OCI-LY1 (cell line): ENCODE results near the gene KCNH4.
"Not testable (repeated sequence)": the region's sequence is repeated elsewhere in the genome, so short reads cannot be mapped to it uniquely, and the experiment has no call there.

ENCODE experiments used
- H2AFZ ChIP-seq: fragments of 200-600 bp; sonication (generic), shearing (Covaris generic); 2 replicates; pipeline ENCODE4 v1.6.0; 2014; ENCODE audit warnings: antibody characterized with exemption, mild to moderate bottlenecking, low read length
- H3F3A ChIP-seq: fragments of 200-600 bp; sonication (generic), shearing (Covaris generic); 2 replicates; pipeline ENCODE4 v1.6.0; 2014; ENCODE audit warnings: mild to moderate bottlenecking, antibody characterized with exemption, low read length, moderate library complexity; ENCODE audit not compliant: insufficient read depth
- H3K27ac ChIP-seq: fragments of 200-600 bp; sonication (generic); 2 replicates; pipeline ENCODE4 v1.5.1; 2014; ENCODE audit warnings: low read length, mixed run types, mild to moderate bottlenecking, low read depth; ENCODE audit not compliant: poor library complexity, severe bottlenecking
- H3K27me3 ChIP-seq: fragments of 200-600 bp; sonication (generic); 2 replicates; pipeline ENCODE4 v1.6.0; 2014; ENCODE audit warnings: antibody characterized with exemption, mild to moderate bottlenecking, low read length, moderate library complexity; ENCODE audit not compliant: insufficient read depth
- H3K36me3 ChIP-seq: fragments of 200-600 bp; sonication (generic); 2 replicates; pipeline ENCODE4 v1.6.1; 2014; ENCODE audit warnings: mild to moderate bottlenecking, antibody characterized with exemption, low read length, moderate library complexity, mixed read lengths; ENCODE audit not compliant: insufficient read depth
- H3K4me1 ChIP-seq: fragments of 200-600 bp; sonication (generic); 2 replicates; pipeline ENCODE4 v1.5.1; 2014; ENCODE audit warnings: mild to moderate bottlenecking, low read length, moderate library complexity; ENCODE audit not compliant: insufficient read depth, severe bottlenecking
- H3K4me2 ChIP-seq: fragments of 200-600 bp; sonication (generic), shearing (Covaris generic); 2 replicates; pipeline ENCODE4 v1.6.1; 2014; ENCODE audit warnings: low read length
- H3K4me3 ChIP-seq: fragments of 200-600 bp; sonication (generic); 2 replicates; pipeline ENCODE4 v1.5.1; 2014; ENCODE audit warnings: low read length, low read depth, mild to moderate bottlenecking, mixed read lengths; ENCODE audit not compliant: poor library complexity, severe bottlenecking
- H3K79me2 ChIP-seq: fragments of 200-600 bp; shearing (Covaris generic); 2 replicates; pipeline ENCODE4 v1.6.1; 2016; ENCODE audit warnings: mixed run types, low read length, mixed read lengths; ENCODE audit not compliant: insufficient read depth
- H3K9ac ChIP-seq: fragments of 200-600 bp; sonication (generic), shearing (Covaris generic); 2 replicates; pipeline ENCODE4 v1.6.1; 2014; ENCODE audit warnings: mild to moderate bottlenecking, low read length, mixed read lengths
- H3K9me2 ChIP-seq: fragments of 200-600 bp; sonication (generic), shearing (Covaris generic); 2 replicates; pipeline ENCODE4 v1.6.1; 2014; ENCODE audit warnings: low read depth, mild to moderate bottlenecking, low read length, mixed read lengths
- H3K9me3 ChIP-seq: fragments of 200-600 bp; shearing (Covaris generic); 2 replicates; pipeline ENCODE4 v1.6.1; 2014; ENCODE audit warnings: low read length, mixed read lengths
- H4K20me1 ChIP-seq: fragments of 200-600 bp; sonication (generic), shearing (Covaris generic); 2 replicates; pipeline ENCODE4 v1.6.0; 2016; ENCODE audit warnings: mild to moderate bottlenecking, low read length; ENCODE audit not compliant: insufficient read depth
- CTCF ChIP-seq: fragments of 200-600 bp; sonication (generic), shearing (Covaris generic); IDR thresholded peaks from 2 replicates; pipeline ENCODE4 v1.5.1; 2017; ENCODE audit warnings: mild to moderate bottlenecking, antibody characterized with exemption, low read length, moderate library complexity, mixed read lengths
- EZH2 ChIP-seq: fragments of 200-600 bp; sonication (generic), shearing (Covaris generic); IDR thresholded peaks from 2 replicates; pipeline ENCODE4 v1.8.0; 2017; ENCODE audit warnings: borderline replicate concordance, mixed run types, mild to moderate bottlenecking, antibody characterized with exemption, low read length, moderate library complexity, mixed read lengths

KCNH4 gene

GRCh38 chr17:42141382-42141781 lies 39.6 kb downstream of the KCNH4 start:
- Histone ChIP-seq H3K4me2 (no peak overlapping the region), H4K20me1 (no peaks in the 10 kb centered on the region), H3K27me3 (no peaks in the 10 kb centered on the region), H3K27ac (no peak overlapping the region), H3K9me3 (no peaks in the 10 kb centered on the region), H2AFZ (no peak overlapping the region), H3K9ac (no peak overlapping the region), H3K4me1 (peaks cover 35% of the 10 kb centered on the region), H3K9me2 (no peaks in the 10 kb centered on the region), H3F3A (no peaks in the 10 kb centered on the region), H3K36me3 (peaks cover 33% of the 10 kb centered on the region), H3K79me2 (peaks cover 19% of the 10 kb centered on the region), H3K4me3 (no peak overlapping the region)
- TF ChIP-seq CTCF = no peak
- TF ChIP-seq EZH2 = no peak

- H3K27ac ChIP-seq, H3K4me3 ChIP-seq, H3K4me2 ChIP-seq, H4K20me1 ChIP-seq, H3K27me3 ChIP-seq, H3K9me2 ChIP-seq, H2AFZ ChIP-seq, H3F3A ChIP-seq, H3K9ac ChIP-seq, H3K9me3 ChIP-seq: not testable (repeated sequence)
- H3K79me2 ChIP-seq = peaks cover 19% of the 10 kb centered on the region
- peaks cover 28% of the 10 kb centered on the region for H3K36me3 ChIP-seq
- peaks cover 42% of the 10 kb centered on the region for H3K4me1 ChIP-seq
Observed at GRCh38 chr17:42140690-42141089, 40.3 kb downstream of the KCNH4 start.

- peaks cover 8% of the 10 kb centered on the region; the same call in 1 of the 2 replicates for H3F3A ChIP-seq
- TF ChIP-seq EZH2 = no peak
- TF ChIP-seq CTCF = no peak
- no peak overlapping the region for H3K4me3 ChIP-seq
- H3K27me3 ChIP-seq = no peaks in the 10 kb centered on the region
- no peak overlapping the region for H2AFZ ChIP-seq
- no peak overlapping the region for H3K4me2 ChIP-seq
- no peaks in the 10 kb centered on the region for H3K9me3 ChIP-seq
- H3K9me2 ChIP-seq = no peaks in the 10 kb centered on the region
- peaks cover 60% of the 10 kb centered on the region for H3K4me1 ChIP-seq
- peaks cover 13% of the 10 kb centered on the region for H3K79me2 ChIP-seq
- peaks cover 21% of the 10 kb centered on the region; the same call in 1 of the 2 replicates for H3K36me3 ChIP-seq
- H4K20me1 ChIP-seq = no peaks in the 10 kb centered on the region
- H3K27ac ChIP-seq = no peak overlapping the region
- no peak overlapping the region for H3K9ac ChIP-seq
Observed at GRCh38 chr17:42138749-42139492, 42.0 kb downstream of the KCNH4 start.

GRCh38 chr17:42136654-42137051 lies 44.3 kb downstream of the KCNH4 start:
- peaks cover 20% of the 10 kb centered on the region; the same call in 1 of the 2 replicates for H3F3A ChIP-seq
- peaks cover 9% of the 10 kb centered on the region; the same call in 1 of the 2 replicates for H3K36me3 ChIP-seq
- no peak overlapping the region for H2AFZ ChIP-seq
- H3K27me3 ChIP-seq = no peaks in the 10 kb centered on the region
- peak overlapping the region; percentile 2; the same call in 1 of the 2 replicates for H3K9ac ChIP-seq
- peak overlapping the region; percentile 0 for H3K4me3 ChIP-seq
- peak overlapping the region; percentile 98 for H3K27ac ChIP-seq
- H3K4me2 ChIP-seq = peak overlapping the region; percentile 18
- H3K9me2 ChIP-seq = no peaks in the 10 kb centered on the region
- TF ChIP-seq EZH2 (no peak), CTCF (no peak)
- no peaks in the 10 kb centered on the region for H3K9me3 ChIP-seq
- no peaks in the 10 kb centered on the region for H4K20me1 ChIP-seq
- H3K4me1 ChIP-seq = peaks cover 78% of the 10 kb centered on the region
- peaks cover 16% of the 10 kb centered on the region for H3K79me2 ChIP-seq
